Cardiac fibroblast (primary cell): ENCODE data around the gene RBMXL2.
A peak's percentile ranks its signal among the peaks of the same experiment; 100 is the strongest.

Experiments used
- DNase-seq, 2 donors: peaks; one replicate each; pipeline versions ENCODE4 v3.0.0 to v3.0.0-alpha.2; 2010; ENCODE audit warnings: low read depth in 2 of 2
- H3K4me3 ChIP-seq, 2 donors: replicated peaks in 1 of 2; 1 replicate in 1 of 2; 2 replicates in 1 of 2; pipeline ENCODE4 v1.5.1; 2011; ENCODE audit warnings: low read depth in 2 of 2, low read length in 2 of 2, mild to moderate bottlenecking in 2 of 2, moderate library complexity in 1 of 2
- CTCF ChIP-seq: IDR thresholded peaks from one replicate; pipeline ENCODE4 v1.5.1; 2011; ENCODE audit warnings: low read depth, mild to moderate bottlenecking, low read length, inconsistent platforms

RBMXL2 gene

GRCh38 chr11:7088921-7089320, at the start of gene RBMXL2:
Gene RBMXL2, plus strand, starts transcription at chr11:7088998. Its CDS starts 123 bp downstream, at chr11:7089121.
- no peak for TF ChIP-seq CTCF
- H3K4me3 ChIP-seq: no peak within 1 kb of the TSS
- no peak for DNase-seq

GRCh38 chr11:7046474-7047175, 42.2 kb upstream of the RBMXL2 start:
- DNase-seq: peak; percentile 51 to 85
- no peak overlapping the region for H3K4me3 ChIP-seq
- TF ChIP-seq CTCF: no peak

- DNase-seq: no peak
- TF ChIP-seq CTCF: no peak
- H3K4me3 ChIP-seq: no peak overlapping the region
These were observed 38.6 kb upstream of the RBMXL2 start for GRCh38 chr11:7050191-7050590.

DNA sequence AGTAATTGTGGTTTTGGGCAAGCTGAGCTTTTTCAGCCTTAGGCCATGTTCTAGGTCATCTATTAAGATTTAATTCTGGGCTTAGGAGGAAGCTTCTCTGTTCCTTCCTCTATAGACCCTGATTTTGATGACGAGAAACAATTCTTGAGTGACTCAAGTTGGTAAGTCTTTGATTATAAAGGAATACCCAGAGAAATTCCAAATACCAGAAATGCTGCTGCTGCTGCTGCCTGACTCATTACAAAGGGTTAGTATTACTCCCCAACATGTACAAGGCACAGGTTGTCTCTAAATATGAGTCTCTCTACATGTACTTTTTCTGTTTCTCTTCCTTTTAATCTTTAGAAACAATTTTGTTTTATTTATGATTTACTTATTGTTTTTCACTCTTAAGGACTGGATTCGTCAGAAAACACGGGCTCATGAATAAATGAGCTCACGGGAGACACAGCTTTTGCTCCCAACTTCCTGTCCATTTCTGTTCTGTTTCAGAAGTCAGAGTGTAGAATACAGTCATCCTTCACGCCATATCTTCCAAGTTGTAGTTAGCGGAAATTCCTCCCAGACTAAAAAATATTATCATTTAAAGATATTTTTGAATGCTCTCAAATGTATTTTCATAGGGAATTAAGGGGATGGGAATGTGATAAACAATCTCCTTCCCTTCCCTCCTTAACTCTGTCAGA, 31.8 kb upstream of the RBMXL2 start:
- TF ChIP-seq CTCF: no peak
- peak; percentile 19 to 58 for DNase-seq
- no peak overlapping the region for H3K4me3 ChIP-seq

DNA sequence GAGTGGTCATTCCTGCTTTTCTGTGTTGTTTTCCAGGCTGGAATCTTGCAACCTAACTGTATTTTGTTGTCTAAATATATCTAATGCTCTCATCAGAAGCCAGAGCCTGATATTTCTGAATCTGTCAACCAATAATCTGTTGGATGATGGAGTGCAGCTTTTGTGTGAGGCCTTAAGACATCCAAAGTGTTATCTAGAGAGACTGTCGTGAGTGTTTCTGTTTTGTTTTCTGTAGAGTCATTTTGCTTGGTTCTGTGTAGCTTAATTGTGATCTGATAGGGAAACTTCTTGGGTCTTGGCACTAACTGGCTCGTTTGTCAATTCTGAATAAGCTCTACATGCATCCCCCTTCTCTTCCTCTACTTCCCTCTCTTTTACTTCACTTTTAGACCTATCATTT, 31.2 kb upstream of the RBMXL2 start:
- H3K4me3 ChIP-seq: no peak overlapping the region
- no peak for TF ChIP-seq CTCF
- peak in 1 of 2 donors; percentile 12 for DNase-seq

DNA sequence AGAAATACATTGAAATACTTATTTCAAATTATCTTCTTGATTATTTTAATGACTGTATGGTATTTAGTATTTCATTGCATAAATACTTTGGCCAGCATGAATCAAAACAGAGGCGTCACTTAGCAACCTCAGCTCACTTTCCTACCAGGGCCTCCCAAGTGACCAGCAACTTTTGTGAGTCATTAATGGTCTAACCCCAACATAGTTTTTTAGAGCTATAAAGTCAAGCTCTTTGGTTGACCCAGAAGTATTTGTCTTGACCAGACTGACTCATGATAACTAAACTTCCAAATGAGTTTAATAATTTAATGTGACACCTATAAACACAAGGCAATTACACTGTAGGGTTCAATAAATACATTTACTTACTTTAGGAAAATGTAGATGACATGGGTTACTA, 27.9 kb upstream of the RBMXL2 start:
- peak; percentile 49 to 90 for DNase-seq
- no peak overlapping the region for H3K4me3 ChIP-seq
- no peak for TF ChIP-seq CTCF

DNA sequence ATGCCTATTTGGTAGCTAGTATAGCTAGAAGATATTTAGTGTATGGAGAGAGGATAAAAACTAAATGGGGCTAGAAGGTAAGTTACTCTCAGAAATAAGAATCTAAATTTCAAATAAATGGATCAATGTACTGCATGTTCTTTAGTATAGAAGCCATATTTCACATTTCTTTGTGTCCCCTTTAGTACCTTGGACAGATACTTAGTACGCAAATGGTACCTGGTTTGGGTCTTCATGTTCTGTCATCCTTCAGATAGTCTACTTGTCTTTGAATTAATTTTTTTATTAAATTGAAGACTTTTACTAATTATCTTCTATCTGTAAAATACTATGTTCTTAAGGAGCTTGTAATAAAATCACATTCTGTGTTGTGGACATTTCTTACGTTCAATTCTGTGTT, 26.3 kb upstream of the RBMXL2 start:
- H3K4me3 ChIP-seq: no peak overlapping the region
- DNase-seq: no peak
- TF ChIP-seq CTCF: no peak
